NCI-H345 treated with DMSO at 0.1 percent for 48 hours (cell line): ENCODE measurements around the gene LHFPL3.

ENCODE experiments used
- DNase-seq: peaks from one replicate; lab custom pipeline; 2025; ENCODE audit not compliant: unreplicated experiment; lab: John Stamatoyannopoulos, UW

The LHFPL3 gene

DNA sequence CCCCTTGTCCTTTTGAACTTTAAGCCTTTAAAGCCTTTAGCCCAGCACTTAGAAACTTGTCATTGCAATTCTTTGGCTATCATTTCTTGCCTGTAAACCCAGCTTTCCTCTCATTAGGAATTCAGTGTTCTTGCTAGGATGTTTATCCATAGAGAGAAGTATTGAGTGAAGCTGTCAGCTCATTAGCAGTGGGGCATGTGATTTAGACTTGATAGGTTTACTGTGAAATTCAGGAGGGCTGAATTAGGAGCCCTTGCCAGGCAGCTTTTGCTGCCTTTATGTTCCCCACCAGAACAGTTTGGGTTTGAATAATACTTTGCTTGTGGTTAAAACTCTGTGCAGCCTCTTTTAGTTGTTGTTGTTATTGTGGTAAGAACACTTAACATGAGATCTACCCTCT lies 39.5 kb downstream of the LHFPL3 start:
- no peak for DNase-seq

DNA sequence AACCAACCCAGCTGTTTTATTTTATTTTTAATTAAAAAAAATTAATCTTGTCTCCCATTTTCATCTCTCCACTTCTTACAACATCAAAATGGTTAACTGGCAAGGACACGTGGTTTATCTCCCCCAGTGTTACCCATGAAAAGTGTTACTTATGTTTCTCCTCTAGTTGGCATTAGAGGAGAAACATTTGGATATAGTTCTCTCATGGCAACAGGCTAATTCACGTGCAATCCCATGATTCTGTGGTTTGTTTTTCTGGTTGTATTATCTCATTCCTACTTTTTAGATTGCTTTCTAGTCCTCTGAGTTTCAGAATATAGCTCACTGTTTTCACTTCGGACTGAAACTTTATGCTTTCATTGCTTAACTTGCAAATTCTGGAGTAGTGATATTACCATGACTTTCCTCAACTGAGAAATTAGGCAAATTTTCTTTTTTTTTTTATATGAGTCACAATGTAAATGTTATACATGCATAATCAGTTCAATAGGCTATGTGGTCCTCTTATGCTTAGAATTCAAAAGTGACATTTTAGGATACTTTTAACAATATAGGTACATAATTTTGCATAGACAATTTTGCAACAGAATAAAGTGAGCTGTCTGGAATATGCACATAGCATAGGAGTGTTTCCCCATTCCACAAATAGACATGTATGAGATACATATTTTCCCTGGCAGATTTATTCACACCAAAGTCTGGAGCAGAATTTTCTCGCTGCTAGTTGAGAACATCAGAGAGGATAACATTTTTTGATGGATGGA lies 43.0 kb downstream of the LHFPL3 start:
- no peak for DNase-seq

DNA sequence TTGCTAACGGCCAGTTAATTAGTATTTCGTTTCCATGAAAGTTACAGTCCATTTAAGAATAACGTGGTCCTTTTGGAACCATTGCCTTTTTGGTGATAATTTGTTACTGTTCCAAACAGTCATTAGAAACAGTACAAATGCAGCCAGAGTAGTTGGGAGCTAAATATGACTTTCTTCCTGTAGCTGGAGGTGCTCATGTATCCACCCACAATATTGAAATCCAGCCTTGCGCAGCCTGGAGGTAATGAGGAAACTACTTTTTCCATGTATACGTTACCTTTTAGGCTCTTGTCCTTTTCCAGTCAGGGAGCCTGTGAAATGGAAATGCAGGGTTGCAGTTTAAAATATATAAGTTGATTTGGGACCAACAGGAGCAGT lies 43.6 kb downstream of the LHFPL3 start:
- DNase-seq: no peak

DNA sequence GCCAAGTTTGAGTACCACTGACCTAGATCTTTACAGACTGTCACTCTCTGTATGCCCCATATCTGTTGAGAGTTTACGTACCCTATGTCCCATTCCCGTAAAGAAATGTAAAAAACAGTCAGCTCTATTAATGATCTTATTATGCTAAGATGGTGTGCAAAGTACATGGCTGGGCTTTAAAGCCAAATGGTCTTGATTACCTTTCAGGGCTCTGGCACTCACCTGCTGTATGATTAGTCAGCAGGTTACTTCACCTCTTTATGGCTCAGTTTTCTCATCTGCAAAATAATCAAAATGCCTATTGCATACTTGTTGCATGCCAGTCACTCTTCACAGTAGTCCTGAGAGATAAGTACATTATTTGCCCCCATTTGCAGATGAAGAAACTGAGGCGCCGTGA lies 54.2 kb downstream of the LHFPL3 start:
- no peak for DNase-seq

DNA sequence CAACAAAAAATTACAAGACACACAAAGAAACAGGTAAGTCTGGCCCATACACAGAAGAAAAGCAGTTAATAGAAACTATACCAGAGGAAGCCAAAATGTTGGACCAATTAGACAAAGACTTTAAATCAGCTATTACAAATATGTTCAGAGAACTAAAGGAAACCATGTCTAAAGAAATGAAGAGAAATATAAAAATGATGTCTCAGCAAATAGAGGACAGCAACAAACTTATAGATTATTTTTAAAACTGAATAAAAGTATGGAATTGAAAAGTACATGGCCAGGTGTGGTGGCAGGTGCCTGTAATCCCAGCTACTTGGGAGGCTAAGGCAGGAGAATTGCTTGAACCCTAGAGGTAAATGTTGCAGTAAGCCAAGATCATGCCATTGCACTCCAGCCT lies 58.5 kb downstream of the LHFPL3 start:
- DNase-seq: no peak

DNA sequence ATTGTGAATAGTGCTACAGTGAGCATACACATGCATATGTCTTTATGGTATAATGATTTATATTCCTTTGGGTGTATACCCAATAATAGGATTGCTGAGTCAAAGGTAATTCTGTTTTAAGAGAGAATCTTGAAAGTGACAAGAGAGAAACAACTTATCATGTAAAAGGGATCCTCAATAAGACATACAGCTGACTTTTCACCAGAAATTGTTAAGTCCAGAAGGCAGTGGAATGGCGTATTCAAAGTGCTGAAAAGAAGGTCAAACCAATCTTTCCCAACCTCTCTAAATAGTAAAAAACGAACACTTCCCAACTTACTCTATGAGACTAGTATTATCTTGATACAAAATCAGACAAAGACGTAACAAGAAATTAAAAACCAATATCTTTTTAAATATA lies 59.8 kb downstream of the LHFPL3 start:
- no peak for DNase-seq

DNA sequence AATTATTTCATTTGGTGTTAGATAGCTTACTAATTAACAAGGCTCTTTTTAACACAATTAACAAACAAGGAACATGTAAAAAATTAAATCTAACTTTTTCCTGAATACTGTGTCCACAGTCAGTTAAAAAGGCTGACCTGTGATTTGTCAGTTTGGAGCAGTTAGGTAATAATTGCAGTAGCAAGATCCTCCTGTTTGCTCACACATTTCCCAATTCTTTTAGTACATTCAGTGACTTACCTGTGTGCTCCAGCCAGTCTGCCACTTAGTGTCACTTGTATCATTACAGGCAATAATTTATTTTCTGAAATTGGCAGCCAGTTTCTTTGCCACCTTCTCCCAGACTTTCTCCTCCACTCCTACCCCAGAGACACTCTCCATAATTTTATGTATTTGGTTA lies 66.8 kb downstream of the LHFPL3 start:
- no peak for DNase-seq

DNA sequence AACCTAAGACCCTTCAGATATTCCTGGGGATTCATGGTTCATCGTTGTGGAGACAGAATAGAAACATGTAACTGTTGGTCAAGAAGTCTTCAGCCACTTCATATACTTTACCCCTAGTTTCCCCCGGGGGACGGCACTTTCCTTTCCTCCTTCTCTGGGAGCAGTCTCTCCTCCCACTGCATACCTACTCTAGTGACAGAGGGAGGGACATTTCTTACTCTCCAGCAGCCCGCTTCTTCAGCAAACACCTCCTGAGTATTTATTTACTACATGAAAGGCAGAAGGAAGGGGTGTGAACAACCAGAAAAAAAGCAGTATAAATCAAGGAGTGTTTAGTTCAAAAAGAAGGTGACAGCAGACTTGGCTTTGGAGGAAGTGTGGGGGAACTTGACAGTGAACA lies 69.0 kb downstream of the LHFPL3 start:
- no peak for DNase-seq

DNA sequence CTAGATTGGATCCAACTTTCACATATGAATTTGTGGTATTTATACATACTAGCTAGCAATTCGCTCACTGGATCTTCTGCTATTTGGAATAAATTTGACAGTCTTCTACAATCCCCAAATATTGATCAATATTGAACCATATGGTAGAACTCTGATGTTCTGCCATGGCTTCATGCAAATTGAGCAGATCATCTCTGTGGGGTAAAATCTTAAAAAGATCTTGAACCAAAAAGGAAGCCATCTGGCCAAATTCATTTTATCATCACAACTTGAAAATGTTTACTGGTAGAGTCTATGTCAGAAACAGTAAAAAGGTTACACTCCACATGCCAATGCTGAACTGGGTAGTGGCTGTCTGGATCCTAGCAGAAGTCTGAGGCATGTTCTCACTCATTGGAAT lies 80.0 kb downstream of the LHFPL3 start:
- DNase-seq: no peak

DNA sequence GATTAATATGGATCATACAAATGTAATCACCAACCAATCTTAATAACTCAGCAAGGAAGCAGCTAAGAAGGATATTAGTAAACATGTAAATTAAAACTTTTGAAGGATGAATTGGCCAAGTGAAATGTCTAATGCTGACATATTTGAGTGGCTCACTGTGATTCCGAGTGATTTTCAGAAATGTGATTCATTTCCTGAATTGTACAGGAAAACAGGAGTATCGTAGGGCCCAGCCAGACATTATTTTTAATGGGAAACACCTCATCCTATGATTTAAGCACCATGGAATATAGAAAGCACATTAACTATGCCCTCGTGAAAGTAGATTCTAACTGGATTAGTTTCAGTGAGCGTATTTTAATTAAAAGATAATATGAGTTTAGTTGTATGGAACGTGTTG lies 82.3 kb downstream of the LHFPL3 start:
- DNase-seq: no peak

DNA sequence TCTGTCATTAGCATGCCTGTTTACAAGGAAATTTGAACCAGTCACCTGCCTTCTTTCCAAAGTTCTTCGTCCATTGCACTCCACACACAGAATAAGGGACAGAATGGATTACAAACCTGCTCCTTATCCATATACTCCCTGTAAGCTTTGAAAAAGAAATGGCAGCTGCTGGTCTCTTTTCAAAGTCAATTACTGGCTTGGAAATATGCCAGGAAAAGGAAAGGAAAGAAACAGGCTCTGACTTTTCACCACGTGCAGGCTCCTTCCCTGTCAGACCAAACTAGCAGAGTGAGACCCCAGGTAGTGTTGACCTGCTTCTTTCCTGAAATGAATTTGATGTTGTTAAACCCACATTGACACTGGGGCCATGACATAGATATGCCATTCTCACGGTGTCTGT lies 84.5 kb downstream of the LHFPL3 start:
- DNase-seq: peak; percentile 59

DNA sequence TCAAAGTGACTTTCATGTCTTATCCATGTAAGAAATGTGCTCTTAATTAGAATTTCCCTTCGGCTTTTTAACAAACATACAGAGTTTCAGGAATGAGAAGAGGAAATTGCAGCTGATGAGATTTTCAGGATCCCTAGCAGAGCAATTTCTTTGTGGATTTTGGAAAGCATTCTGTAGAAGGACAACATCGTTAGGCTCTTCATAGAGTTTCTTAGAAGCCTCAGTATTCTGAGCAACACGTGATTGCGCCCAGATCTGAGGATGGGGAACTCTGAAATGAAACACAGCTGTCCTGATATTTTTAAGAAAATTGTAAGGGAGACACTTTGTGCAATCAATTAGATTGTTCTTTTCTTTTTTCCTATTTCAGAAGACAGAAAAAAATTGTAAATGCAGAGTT lies 85.8 kb downstream of the LHFPL3 start:
- DNase-seq: no peak

DNA sequence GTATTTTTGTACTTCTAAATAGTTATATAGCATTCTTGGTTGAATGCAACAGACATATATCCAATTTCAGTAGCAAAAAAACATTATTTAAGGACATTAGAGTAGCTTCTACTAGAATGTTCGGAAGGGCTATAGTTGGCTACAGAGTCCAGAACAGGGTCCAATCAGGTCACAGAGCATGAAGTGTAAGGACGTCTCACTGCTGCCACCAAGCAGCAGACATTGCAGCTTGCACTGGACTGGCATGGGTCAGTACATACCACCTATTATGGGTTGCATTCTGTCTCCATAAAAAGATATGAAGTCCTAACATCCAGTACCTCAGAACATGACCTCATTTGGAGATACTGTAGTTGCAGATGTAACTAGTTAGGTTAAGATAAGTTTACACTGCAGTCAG lies 87.3 kb downstream of the LHFPL3 start:
- DNase-seq: no peak

DNA sequence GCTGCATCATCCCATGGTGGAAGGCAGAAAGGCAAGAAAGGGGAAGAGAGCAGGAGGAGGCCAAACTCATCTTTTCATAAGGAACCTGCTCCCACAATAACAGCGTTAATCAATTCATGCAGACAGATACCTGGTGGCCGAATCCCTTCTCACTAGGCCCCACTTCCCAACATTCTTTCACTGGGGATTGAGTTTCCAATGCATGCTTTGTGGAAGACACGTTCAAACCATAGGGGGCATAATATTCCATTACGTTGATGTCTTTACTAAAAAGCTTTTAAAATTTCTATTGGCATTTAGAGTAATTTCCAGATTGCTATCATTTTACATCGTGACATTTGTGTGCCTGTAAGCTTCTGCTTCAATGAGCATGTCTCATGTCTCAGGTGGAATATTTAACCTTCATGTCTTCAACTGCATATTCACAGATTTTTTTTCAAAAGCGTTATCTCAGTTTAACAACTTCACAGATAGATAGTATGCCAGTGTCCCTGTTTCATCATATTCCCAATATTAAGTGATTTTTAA lies 88.5 kb downstream of the LHFPL3 start:
- DNase-seq: no peak

DNA sequence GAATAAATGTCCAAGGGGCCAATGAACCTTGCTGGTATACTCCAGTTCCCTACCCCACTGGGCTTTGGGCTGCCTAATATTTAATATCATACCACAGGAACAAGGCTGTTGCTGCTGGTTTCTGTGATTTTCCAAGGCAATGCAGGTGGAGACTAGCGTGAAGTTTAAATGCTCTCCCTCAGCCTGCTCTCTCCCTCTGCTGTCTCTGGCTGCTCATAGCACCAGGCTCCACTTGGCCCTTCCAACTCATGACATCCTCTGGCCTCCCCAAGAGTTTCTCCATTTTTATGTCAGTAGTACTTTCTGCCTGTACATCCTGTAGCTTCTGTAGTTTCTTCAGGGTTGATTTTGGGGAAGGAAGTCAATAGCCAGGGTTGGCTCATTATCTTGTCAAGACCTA lies 103.5 kb downstream of the LHFPL3 start:
- no peak for DNase-seq

DNA sequence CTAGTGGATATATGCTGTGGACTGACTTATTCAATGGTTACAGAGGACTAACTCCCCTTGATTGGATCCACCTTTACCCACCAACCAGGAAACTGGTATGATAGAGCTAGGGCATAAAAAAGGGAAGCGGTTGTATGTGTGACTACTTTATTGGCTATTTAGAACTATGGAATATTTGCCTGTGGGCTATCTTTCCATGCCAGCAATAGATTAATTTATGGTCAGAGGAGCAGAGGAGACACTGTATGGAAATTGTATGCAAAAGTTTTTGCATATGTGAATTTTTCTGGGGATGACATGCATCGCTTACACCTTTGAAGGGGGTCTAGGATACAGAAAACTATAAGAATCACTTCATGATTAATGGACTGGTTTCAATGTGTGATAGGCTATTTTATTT lies 105.7 kb downstream of the LHFPL3 start:
- no peak for DNase-seq

DNA sequence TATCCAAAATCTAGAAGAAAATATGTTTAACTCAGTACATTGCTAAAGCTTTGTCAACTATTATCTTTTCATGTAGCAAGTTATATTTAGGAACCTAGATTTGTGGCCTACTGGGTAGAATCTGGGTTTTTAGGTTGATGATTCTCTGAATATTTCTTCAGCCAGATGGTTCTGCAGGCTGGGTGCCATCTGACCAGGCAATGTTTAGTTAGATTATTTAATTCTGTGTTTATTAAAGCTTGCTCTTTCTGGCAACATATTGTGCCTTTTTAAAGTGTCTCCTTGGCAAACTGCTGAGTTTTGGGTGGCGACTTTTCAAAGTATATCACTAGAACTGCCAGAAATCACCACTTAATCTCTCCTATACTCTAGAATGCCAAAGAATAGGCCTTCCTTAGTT lies 114.1 kb downstream of the LHFPL3 start:
- no peak for DNase-seq

DNA sequence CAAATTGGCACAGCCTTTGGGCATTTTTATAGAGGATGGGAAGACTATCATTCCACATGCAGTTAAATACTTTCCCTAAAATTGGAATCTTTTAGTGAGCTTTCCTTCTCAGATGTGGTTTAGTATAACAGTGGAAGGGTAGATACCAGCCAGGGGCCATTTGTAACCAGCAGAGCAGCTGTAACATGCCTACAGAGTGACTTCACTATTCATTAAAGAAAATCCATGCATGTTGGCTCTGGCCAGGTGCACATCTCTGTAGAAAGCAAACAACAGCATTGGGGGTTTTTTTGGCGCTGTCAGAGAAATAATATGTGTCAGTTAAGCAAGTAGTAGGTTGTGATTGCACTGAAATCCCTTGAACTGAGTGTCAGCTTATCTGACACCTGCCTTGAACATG lies 115.6 kb downstream of the LHFPL3 start:
- DNase-seq: no peak

DNA sequence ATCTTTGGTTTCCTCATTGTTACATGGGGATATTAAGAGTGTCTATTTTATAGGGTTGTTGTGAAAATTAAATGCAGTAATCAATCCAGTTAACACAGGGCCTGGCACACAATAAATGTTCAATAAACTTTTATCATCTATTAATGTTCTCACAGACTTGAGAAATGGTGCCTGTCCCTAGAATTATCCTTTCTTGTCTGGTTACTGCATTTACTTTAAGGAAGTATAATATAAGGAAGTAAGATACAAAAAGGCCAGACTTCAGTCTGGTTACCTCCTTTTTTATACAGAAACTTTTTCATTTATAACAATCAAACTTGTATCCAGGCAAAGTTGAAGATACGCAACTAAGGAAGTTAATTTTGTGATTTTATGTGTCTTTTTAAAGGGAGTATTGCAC lies 117.0 kb downstream of the LHFPL3 start:
- DNase-seq: no peak

DNA sequence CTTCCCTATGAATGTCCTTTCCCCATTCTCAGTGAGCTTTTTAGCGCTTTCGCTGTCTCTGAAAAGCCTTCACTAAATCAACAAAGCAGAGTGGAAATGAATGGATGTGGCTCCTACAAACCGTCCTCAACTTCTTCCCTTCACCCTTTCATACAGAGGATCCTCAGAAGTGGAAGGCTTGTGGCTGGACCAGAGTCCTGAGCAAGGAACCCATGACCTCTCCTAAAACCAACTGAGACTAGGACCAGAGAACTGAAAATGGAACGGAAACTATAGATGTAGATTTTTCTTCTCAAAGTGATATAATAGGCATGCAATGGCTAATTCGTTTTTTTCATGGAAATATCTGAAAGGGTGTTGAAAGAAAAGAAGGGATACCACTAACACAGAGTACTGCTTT lies 122.5 kb downstream of the LHFPL3 start:
- no peak for DNase-seq

DNA sequence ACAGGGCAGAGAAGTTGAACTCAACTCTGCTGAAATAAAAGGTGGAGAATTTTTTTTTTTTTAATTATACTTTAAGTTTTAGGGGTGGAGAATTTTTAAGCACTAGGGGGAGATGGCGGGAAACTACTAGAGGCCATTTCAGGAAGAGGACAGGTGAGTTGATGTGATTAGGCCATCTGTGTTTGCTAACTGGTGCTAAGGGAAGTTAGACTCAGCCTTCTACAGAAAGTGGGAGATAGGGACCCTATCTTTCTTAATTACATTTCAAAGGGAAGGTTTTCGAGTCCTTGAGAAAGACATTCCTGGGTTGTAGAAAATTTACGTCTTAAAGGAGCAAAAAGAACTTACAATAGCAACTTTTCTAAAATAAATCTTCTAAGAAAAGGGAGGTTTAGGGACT lies 124.8 kb downstream of the LHFPL3 start:
- no peak for DNase-seq

DNA sequence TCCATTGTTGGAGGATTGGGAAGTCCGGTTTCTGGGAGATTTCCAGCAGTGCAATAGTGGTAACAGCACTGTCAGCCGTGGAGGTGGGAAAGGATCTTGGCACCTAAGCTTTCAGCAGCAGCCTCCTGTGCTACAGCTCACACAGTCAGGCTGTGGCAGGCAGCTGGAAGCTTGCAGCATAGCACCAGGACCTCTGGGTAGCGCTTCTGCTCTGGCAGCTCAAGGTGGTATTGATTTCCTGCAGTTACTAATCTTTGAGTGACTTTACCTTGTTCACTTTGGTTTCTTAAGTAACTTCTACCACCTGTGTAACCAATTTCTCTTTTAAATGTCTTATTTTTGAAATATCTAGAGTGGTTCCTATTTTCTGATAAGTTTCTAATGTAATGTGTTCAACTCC lies 130.5 kb downstream of the LHFPL3 start:
- no peak for DNase-seq

DNA sequence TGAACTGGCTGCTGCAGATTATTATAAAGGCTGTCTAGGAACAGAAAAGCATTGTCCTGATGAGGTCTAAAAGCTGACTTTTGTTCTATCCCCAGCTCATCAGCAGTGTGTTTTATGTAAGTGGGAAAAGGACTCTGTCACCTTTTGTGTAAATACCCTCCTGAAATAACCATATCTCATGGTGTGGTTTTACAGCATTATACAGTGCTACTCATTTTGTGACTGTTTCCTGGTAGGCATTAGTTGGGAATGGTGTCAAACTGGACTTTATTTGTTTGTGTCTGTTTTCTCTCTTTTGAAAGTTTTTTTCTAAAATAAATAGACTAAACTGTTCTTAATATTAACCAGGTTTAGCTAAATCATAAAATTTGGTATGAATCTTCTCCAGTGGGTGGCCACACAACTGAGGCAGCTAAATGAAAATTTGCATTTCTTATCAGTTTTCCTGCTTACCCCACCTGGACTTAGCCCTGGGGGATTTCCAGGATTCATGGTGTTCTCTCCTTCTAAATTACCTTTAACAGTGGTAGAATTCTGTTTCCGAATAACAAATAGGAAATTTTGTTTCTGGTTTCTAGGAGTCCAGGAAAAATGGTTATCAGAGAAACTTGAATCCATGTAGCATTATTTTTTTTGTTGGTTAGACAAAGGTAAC lies 140.9 kb downstream of the LHFPL3 start:
- DNase-seq: no peak
